SIG-M5 treated with dmso at 0.1 percent for 504 hours (cell line): ENCODE measurements around the gene LRP2.
"Not testable (repeated sequence)": the region's sequence is repeated elsewhere in the genome, so short reads cannot be mapped to it uniquely, and the experiment has no call there.

Experiments
- DNase-seq: peaks from one replicate; lab custom pipeline; 2025; ENCODE audit not compliant: unreplicated experiment; lab: John Stamatoyannopoulos, UW

The LRP2 gene

DNA sequence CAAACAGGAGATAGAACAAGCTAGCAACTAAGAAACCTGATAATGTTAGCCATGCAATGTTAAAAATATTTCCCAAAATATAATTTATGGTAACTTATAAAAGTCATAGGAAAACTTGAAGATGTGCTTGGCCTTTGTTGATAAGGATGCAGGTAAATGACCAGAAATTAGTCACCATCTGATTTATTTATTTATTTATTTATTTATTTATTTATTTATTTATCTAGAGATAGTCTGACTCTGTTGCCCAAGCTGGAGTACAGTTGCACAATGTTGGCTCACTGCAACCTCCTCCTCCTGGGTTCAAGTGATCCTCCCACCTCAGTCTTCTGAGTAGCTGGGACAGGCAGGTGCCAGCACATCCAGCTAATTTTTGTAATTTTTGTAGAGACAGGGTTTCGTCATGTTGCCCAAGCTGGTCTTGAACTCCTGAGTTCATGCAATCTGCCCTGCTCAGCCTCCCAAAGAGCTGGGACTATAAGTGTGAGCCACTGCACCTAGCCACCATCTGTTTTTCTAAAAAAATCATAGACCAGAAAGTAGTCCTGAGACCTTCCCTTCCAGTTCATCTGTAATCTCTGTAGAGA lies 183.4 kb downstream of the LRP2 start:
- no peak for DNase-seq

DNA sequence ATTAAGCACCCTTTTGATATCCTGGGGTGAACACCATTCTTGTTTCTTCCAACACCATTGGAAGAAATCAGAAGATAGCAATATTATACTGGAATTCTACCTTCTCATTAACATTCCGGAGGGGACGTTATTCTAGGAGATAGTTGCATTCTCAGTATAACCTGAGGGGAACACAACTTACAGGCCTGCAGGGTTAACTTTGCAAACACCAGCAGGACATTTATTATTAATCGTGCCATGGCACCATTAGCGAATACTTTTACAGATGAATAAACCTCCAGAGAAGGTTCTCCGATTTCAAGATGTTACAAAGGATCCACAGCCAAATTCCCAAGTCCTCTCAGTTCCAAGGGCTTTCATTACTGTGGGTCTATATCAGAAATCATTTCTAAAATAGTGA lies 184.0 kb downstream of the LRP2 start:
- no peak for DNase-seq

DNA sequence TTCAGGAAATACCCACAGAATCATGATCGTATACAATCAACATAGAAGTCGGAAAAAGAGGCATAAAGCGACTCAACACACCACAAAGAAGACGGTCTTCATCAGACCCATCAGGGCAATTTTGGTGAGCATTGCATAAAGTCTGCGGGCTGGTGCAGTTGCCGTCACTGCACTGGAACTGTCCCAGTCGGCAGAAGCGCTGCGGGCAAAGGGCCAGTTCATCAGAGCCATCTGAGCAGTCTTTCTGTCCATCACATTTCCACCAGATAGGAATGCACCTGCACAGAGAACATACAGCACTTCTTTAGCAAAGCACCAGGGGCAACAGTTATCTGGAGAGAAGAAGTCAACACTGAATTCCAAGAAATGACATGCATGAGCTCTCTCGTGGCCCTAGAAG lies 187.2 kb downstream of the LRP2 start:
- no peak for DNase-seq

DNA sequence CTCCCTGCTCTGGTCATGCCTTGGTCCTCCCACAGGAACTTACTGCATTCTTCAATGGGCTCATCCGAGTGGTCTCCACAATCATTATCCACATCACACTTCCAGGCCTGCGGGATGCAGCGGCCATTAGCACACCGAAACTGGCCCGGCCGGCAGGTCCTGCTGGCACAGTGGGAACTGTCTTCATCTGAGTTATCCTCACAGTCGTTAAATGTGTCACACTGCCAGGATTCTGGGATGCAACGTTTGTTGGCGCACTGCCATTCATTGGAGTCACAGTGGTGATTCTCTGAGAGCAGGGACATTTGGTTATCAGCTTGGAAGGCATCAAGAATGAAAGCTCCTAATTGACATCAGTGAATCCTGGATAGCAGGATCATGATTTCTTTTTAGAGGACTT lies 188.5 kb downstream of the LRP2 start:
- no peak for DNase-seq

DNA sequence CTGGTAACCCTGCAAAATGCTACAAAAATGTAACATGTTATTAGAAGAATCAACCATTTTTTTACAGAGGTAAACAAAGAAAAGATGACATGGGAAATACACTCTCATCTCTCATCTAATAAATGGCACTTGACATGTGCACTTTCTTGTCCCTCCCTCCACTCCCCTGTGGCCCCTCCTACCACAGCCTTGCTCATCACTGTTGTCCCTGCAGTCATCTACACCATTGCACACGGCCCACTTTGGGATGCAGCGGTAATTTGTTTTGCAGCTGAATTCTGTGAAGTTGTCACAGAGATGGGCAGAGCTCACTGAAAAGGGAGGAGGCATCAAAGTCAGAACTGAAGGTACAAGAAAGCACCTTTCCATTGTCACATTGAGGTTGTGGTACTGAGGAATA lies 189.4 kb downstream of the LRP2 start:
- DNase-seq: no peak

DNA sequence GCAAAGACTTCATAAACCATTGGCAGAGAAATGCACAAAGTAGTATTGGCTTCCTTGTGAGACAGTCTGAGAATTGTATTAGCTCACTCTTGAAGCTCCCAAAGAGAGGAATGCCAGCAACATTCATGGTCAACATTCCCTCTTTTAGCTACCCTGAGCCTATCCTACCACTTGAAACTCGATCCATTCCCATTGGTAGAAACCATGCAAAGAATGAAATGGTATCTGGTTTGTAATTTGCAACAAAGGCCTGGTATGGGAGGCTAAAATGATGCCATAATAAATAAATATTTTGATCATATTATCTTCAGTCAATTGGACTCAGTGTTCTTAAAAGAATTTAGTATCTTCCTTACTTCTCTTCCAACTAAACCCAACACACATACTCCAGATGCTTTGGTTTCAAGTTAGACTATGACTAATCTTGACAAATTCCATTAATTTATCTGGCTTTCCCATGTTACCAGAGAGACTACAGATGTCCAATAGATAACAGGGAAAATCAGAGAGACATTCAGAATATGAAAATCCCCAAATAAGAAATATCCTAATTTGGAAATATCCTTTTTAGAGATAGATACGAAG lies 190.1 kb downstream of the LRP2 start:
- no peak for DNase-seq

DNA sequence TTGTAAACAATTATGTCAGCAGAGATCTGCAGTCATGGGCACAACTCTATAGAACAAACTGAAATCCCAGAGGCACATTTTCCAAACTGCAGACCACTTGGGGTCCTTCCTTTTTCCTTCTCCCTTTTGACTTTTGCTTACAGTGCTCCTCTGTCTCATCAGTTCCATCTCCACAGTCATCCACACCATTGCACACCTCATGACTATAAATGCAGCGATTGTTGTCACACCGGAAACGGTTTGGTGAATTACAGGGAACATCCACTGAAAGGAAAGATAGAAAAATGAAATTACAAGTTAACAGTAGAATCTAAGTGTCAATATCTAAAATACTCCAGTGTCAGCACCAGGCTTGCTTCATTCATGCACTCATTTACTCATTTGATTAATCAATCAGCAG lies 196.5 kb downstream of the LRP2 start:
- DNase-seq: no peak

DNA sequence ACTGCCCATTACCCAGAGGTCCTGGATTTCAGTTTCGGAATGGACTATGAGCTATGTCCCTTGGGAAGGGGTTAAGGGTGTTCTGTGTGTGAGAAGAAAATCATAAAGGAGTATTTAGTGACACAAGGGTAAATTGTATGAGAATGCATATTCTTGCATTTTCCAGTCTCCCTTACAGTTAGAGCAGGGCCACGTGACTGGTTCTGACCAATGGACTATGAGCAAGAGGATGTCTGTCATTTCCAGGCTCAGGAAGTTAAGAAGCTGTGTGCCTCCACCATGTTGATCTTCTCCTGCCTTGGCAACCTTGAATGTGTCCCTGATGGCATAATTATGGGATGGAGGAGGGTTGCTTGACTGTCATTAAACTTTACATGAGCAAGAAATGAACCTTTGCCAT lies 198.0 kb downstream of the LRP2 start:
- DNase-seq: no peak

DNA sequence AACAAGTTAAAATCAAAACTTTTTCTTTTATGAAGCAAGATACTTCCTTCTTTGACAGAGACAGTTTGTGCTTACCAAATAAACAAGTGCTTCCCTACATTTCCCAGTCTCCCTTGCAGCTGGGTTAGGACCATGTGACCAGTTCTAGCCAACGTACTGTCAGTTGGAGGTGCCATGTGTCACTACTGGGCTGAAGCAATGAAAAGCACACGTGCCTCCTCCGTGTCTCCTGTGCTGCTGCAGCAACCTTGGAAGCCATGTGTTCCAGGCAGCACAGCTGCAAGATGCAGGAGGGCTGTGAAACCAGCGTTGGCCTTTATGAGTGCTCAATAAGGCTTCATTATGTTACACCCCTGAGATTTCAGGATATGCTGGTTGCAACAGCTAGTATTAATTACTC lies 199.7 kb downstream of the LRP2 start:
- no peak for DNase-seq

DNA sequence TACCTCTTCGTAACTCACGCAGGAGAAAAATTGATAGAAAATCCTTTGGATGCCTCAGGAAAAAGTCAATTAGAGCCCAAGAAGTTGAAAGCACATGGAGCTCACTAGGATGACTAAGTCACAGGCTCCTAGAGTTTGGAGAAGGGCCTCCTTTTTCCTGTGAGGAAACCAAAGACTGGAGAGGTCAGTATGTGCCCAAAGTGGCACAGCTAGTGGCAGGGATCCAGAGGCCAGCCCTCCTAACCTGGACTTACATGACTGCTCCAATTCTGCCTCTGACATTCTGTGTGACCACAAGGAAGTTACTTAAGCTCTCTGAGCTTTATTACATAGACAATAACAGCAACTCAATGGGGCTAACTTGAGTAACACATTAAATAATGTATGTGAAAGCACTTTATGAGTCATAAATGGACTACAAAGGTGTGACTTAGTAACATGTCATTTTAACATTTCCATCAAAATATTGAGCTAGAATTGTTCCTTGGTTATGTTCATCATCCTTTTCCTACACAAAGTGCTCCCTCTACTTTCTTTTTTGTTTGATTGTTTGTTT lies 201.3 kb downstream of the LRP2 start:
- DNase-seq: no peak

DNA sequence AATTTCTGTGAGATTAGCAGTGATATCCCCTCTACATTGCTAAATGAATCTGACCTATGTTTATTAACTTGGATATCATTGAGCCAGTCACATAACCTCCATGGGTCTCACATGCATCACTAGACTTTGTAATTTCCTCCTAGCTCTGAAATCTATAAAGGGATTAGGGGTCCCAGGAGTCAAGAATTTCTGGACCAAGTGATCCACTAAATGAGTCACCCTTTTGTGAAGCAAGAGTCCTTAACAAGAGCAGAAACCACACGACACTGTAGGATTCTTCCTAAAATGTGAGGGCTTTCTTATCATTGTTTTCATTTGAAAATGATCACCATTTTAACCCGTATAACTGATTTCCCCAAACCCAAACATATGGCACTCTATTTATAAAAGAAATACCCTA lies 202.6 kb downstream of the LRP2 start:
- DNase-seq: no peak

DNA sequence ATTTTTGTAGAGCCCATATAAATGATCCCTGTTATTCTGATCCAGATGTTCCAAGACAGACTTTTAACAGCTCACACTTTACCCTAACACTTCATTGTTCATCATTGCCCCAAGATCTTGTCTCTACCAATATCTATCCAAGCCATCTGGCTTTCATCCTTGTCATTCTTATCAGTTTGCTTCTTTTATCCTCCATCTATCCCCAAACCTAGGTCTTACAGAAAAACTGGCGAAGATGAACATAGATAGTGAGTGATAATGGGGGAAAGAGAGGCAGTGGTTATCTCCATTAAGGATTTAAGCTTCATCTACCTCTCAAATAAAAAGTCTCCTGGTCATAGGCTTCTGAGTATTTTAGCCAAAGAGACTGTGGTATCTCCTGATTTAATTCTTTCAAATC lies 203.5 kb downstream of the LRP2 start:
- no peak for DNase-seq

DNA sequence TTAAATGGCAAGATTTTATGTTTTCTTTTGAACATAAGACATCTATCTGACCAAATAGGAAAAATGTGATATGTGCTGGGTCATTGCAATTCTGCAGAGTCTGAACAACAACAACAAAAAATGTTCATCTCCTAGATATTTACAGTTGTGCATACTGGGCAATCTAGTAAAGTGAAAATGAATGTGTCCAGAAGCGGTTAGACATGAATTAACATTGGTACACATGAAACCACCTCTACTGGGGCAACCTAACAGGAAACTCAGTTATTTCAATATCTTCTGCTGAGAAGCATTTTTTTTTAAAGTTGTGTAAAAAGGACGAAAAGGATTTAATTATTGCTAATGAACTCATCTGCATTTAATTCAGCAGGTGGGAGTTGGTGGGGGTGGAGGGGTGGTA lies 216.1 kb downstream of the LRP2 start:
- no peak for DNase-seq

DNA sequence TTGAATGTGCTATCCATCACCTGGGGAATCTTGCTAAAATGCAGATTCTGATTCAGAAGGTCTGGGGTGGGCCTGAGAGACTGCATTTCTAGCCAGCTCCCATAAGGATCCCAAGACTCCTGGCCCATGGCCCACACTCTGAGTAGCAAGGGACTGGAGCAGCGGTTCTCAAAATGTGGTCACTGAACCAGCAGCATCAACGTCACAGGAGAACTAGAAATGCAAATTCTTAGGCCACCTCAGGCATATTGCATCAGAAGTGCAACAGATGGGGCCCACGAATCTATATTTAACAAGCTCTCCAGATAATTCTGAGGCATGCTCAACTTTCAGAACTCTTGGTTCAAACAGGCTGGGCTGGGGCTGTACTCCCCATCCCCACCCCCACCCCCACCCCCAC lies 218.3 kb downstream of the LRP2 start:
- peak; percentile 8 for DNase-seq

DNA sequence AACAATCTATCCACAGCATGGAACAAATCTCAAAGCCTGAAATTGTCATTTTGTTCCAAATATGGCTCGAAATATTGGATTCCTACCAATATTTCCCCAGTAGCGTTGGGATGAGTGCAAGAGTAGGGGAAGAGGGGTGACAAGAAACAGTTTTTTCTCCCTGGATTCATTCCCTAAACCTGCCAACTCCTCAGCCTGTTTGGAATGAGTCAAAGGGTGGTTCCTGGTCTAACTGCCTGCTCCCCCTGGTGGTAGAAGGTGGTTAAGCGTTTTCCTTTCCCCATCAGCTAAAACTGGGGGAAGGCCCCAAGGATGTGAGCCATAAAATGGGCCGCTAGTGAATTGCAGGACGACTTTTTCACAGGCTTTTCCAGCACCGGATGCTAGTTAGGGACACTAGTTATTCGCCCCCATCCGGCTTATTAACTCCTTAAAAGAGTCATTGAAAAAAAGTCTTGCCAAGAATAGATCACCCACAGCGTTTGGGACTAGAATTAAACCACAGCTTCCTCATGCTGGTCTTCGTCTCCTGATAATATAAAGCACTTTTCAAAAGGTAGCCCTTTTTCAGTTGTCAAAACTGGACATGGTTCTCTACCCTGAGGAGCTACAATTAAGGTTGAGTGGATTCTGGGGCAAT lies 220.5 kb downstream of the LRP2 start:
- DNase-seq: peak; percentile 55

DNA sequence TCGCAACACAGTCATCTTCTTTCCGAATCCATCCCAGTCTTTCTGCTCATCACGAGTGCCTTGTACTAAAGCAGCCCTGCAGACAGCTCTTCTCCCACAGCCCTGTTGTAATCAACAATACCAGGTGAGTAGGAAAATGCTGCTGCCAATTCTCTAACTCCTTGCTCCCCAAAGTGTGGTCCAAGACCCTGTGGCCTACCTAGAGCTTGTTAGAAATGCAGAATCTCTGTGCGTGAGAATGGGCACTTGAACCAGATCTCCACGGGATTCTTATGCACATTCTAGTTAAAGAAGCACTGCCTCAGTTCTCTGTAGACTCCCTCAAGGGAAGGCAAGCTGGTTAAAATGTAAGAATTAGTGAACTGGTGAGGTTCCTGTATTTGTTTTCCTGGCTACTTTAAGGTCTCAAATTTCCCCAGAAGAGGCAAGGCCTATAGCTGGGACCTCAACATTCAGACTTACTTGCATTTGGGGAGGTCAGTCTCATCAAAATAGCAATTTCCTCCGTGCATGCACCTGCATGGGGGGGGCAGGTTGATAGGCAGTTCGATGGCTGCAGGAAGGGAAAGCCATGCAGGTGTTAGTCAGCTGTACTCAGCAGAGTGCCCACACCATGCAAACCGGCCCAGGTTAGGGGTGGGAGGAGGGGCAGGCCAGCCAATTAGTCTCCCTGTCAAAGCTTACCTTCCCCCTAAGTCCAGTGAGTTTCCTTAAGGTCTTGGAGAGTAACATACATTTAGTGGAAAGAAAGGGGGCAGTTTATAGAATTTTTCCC lies 222.2 kb downstream of the LRP2 start:
- no peak for DNase-seq

DNA sequence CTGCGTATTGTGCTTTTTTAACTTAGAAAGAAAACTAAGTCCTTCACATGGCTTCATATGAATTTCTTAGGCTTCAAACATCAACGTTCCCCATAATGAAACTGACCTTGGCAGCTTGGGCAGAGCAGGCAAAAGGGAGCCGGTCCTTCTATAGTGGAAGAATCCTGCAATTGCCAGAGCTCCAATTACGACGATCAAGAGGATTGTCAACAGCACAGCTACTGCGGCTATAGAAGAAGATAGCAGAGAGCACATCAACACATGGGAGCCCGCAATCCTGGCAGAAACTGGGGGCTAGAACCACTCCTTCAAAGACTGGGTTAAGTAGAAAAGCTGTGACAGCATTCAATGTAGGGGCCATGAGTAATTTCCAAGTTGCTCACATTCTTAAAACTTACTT lies 223.2 kb downstream of the LRP2 start:
- DNase-seq: no peak

DNA sequence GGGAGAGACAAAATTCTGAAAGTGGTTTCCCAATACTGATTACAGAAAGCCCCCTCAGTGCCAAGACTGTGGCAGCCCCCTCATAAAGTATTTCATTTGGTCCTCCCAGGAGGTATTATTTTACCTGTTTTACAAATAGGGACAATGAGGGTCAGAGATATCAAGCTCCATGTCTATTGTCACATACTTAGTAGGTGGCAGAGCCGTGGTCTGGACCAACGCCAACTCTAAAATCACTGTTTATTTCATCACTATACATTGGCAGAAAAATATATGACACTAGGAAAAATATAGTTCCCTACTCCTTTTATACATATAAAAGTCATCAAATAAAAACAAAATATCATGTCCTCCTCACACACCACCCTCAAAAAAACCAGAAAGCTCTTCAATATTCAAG lies 224.4 kb downstream of the LRP2 start:
- no peak for DNase-seq

DNA sequence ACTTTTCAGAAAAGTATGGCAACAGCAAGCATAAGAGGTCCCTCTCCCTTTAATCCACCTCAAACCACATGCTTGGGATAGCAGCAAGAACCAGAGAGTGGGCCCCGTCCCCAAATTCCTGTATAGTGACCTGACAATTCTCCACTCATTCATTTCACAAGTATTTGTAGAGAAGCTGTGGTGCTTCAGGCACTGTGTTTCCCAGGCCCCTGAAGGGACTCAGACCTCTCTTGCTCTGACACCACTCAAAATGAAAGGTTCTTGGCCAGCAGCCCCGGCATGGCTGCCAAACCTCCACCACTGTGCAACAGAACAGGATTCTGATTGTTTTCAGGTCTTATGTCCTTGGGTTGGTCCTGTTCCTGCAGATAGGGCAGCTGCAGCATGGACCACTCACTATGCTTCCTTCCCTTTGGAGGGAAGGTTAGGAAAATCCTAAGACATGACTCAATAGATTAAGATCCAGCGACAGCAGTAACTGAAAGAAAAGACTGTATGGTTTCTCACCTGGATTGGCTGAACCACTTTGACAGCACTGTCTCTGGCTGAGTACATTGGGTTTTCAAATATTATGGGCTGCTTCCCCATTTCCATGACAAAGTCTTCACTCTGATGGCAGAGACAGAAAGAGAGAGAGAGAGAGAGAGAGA lies 225.3 kb downstream of the LRP2 start:
- no peak for DNase-seq

DNA sequence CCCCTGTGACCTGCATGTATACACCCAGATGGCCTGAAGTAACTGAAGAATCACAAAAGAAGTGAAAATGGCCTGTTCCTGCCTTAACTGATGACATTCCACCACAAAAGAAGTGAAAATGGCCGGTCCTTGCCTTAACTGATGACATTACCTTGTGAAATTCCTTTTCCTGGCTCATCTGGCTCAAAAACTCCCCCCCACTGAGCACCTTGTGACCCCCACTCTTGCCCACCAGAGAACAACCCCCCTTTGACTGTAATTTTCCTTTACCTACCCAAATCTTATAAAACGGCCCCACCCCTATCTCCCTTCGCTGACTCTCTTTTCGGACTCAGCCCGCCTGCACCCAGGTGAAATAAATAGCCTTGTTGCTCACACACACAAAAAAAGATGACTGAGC lies 225.9 kb downstream of the LRP2 start:
- not testable (repeated sequence) for DNase-seq

DNA sequence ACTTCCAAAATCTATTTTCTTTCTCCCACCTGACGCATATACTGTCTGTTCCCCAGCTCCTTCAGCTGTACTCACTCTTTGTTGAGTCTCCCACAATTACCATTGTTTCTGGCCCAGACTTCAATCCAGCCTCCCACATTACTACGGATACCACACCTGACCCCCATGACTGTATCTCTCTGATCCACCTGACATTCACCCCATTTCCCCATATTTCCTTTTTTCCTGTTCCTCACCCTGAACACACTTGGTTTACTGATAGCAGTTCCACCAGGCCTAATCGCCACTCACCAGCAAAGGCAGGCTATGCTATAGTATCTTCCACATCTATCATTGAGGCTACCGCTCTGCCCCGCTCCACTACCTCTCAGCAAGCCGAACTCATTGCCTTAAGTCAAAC lies 228.1 kb downstream of the LRP2 start:
- DNase-seq: not testable (repeated sequence)
